DLD1 (cell line): ENCODE results near the gene POU2F2.
"Not testable (repeated sequence)": the region's sequence is repeated elsewhere in the genome, so short reads cannot be mapped to it uniquely, and the experiment has no call there.

ENCODE experiments used
- in situ Hi-C: cut with HindIII; loops from 2 replicates; pipeline ENCODE4 v1.10.0; 2017; ENCODE audit warnings: low sequenced_read_pairs

Gene POU2F2

DNA sequence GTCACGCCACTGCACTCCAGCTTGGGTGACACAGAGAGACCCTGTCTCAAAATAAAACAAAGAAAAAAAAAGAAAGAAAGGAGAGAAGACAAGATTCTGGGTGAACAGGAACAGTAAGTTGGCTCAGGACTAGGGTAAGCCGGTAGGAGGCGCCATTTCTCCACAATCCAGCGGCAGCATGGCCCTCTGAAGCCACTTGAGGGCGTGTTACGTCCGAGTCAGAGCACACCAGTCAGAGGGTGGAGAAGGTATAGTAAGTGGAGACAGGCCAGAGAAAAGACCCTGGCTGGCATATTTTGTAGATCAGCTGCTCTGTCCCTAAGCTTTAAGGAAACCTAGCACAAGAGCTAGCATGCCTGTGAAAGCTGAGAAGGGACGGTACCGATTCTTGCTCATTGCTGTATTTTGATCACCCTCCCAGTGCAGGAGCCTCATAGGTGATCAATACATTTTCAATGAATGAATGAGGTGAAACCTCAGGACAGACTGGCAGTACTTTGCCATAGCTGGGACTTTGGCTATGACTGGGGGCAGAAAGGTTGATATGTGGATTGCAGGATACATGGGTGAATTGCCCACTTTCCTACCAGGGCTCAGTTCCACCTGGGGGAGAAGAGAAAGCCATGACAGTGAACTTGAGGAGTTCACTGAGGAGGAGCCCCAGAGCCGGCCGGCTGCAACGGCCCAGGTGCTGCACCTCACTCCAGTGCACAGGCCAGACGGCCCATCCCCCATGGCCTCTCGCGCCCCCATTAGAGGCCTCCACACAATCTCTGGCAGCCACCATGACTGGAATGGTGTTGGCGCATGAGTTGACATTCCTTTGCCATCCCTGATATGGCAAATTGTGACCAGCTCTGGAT is 23.5 kb downstream of the POU2F2 start:
- in situ Hi-C loops: no loop called here

DNA sequence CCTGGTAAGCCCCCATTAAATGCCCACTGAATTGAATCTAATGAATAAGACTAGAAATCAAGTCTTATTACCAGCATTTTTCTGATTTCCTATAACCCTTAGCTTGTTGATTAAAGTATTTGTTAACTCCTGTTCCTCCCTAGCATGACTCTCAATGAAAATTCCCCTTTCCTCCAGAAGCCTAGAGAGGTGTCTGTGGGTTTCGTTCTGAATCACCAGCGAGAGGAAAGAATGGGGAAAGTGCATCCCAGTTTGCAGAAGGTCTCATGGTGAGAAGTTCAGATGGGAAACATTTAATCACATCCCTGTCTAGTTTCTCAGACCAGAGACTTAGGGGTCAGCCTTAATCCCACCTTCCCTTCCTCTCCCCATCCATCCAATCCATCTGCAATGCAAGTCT is 26.9 kb downstream of the POU2F2 start:
- in situ Hi-C loops: no loop called here

DNA sequence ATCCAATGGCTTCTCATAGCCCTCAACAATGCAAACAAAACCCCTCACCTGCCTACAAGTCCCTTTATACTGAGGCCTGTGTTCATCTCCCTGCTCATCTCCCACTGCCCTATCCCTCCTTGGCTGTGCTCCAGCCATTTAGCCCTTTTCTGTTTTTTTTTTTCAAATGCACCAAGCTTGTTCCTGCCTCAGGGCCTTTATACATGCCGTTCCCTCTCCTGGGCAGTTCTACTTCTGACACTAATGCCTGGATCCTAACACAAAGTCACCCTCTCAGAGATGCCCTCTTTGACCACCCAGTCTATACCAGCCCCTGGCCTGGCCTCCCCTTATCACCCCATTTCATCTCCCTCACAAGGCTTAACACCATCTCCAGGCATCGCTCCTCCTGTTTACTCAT is 29.4 kb downstream of the POU2F2 start:
- in situ Hi-C loops: no loop called here

DNA sequence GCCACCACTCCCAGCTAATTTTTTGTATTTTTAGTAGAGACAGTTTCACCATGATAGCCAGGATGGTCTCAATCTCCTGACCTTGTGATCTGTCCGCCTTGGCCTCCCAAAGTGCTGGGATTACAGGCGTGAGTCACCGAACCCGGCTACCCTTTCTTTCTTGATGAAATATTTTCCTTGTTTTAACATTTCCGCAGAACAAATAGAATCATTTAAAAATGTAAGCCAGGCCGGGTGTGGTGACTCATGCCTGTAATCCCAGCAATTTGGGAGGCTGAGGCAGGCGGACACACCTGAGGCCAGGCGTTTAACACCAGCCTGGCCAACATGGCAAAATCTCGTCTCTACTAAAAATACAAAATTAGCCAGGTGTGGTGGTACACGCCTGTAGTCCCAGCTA is 32.0 kb downstream of the POU2F2 start:
- in situ Hi-C loops: not testable (repeated sequence)

- in situ Hi-C loops: no loop called here
Measured at GRCh38 chr19:42099336-42099925, 32.8 kb downstream of the POU2F2 start.

GRCh38 chr19:42098781-42099180 is 33.5 kb downstream of the POU2F2 start:
- in situ Hi-C loops: no loop called here

DNA sequence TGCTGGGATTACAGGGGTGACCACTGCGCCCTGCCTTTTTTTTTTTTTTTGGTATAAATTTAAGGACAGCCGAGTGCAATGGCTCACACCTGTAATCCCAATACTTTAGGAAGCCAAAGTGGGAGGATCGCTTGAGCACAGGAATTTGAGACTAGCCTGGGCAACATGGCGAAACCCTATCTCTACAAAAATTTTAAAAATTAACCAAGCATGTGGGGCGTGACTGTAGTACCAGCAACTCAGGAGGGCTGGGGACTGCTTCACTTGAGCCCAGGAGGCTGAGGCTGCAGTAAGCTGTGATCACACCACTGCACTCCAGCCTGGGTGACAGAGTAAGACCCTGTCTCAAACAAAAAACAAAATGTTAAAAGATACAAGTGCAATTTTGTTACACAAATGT is 34.8 kb downstream of the POU2F2 start:
- in situ Hi-C loops: no loop called here

DNA sequence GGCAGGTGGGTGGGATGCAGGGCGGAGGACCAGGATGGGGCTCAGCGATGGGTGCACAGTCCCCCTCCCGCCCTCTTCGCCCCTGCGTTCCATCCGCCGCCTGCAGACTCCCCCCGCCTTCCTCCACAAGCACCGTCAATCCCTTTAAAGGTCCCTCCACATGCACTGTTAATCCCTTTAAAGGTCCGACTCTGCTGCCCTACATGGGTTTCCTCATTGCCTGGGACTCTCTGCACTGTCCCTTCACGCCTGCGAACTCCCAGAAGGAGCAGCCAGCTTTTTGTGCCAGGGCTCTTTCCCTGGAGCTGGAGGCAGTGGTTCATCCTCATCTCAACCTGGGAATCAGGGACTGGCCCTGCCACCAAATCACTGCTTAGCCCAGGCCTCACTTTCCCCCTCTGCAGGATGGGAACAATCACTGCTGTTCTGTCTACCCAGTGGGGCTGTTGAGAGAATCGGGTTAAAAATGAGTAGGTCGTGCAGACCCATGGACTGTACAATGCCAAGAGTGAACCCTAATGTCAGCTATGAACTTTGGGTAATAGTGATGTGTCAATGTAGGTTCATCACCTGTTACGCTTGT is 35.9 kb downstream of the POU2F2 start:
- in situ Hi-C loops: no loop called here

GRCh38 chr19:42095814-42096230 is 36.4 kb downstream of the POU2F2 start:
- in situ Hi-C loops: no loop called here

GRCh38 chr19:42095142-42095813 is 37.0 kb downstream of the POU2F2 start:
- in situ Hi-C loops: no loop called here

DNA sequence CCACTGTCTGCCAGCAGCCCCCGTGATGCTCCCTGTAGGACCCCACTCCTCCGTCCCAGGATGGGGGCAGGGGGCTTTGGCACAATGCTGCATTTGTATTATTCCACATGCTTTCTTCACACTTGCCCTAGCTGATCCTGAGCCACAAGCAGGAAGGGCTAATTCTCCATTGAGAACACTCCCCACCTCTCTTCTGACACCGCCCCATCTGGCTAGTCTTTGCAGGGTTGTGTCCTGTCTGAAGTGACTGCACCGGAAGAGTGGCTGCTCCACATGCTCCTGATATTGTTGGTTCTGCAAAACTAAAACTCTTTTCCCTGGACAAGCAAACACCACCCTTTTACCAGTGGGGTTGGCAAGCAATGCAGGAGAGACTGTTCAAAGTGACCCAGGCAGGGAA is 38.3 kb downstream of the POU2F2 start:
- in situ Hi-C loops: no loop called here

DNA sequence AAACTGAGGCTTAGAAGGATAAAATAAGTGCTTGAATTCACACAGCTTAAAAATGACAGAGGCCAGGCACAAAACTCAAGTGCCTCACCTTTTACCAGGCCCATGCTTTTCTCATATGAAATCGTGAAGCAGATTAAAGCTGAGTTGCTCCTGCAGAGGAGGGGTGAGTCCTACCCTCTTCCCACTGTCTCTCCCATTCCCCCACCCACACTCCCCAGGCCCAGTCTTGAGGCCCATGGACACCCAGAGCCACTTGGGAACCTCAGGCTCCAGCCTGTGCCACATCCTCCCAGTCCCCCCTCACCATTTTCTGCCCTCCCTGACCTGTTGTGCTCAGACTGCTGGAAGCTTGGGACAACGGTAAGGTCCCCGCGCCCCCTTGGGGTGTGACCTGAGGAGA is 38.7 kb downstream of the POU2F2 start:
- in situ Hi-C loops: no loop called here

- in situ Hi-C loops: no loop called here
Measured at GRCh38 chr19:42092350-42092749, 39.9 kb downstream of the POU2F2 start.

GRCh38 chr19:42091742-42092141 is 40.5 kb downstream of the POU2F2 start:
- in situ Hi-C loops: no loop called here

DNA sequence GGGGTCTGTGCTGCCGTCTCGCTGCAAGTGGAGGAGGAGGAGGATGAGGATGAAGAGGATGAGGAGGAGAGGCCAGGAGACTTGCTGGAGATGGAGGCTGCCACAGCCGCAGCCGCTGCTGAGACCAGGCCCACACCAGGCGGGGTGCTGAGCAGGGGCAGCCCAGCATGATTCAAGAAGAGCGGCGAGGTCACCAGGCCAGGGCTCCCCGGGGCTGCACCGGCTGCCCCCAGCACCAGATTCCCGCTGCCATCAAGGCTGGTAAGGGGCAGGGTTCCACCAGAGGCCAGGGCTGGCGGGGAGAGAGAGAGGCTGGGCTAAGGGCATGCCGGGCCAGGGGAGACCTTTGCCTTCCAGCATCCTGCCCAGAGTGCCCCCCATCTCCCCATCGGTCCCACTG is 40.9 kb downstream of the POU2F2 start:
- in situ Hi-C loops: no loop called here

DNA sequence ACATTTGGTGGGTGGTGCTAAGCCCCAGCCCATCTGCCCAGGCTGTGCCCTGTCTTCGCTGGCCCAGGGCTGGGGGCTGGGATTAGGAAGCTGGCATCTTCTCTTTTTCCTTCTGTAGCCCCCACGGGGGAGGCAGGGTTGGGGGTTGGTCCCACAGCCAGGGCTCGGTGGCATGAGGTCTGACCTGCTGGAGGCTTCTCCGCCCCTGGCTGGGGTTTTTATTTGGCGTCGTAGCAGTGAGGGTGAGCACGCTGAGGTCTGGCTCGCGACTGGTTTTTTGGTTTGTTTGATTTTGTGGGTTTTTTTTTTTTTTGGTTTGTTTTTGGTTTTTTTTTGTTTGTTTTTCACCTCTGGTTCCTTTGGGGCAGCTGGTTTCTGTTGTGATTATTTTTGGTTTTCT is 41.6 kb downstream of the POU2F2 start:
- in situ Hi-C loops: no loop called here

- in situ Hi-C loops: no loop called here
Measured at GRCh38 chr19:42089772-42090171, 42.5 kb downstream of the POU2F2 start.

DNA sequence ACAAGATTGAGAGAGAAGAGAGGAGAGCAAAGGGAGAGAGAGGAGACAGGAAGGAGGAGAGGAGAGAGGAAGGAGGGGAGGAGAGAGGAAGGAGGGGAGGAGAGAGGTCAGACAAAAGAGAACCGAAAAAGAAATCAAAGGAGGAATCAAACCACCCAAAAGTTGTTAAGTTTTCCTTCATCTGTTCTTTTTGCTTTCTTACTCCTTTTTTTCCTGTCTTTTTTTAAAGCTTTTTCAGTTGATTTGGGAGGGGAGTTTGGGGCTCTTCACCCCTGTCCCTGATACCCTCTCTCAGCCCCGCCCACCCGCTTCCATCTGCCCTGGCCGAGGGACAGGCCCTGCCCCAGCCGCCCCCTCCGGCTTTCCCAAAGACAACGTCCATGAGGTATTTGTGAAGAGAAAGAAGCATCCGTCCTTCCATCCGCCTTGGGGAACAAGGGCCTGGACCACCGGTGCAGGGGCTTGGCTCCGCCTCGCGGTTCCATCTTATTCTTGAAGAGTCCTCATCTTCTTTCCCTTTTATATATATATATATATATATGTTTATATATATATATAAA is 43.0 kb downstream of the POU2F2 start:
- in situ Hi-C loops: no loop called here

- in situ Hi-C loops: no loop called here
Measured at GRCh38 chr19:42088471-42089190, 43.6 kb downstream of the POU2F2 start.

- in situ Hi-C loops: no loop called here
Measured at GRCh38 chr19:42086770-42087550, 45.3 kb downstream of the POU2F2 start.
